ENCODE results near the gene KSR2. TPM values are rescaled to one million over a fixed set of nuclear protein-coding genes. Genes with fewer than 3 reads are reported as not detected.

Gene KSR2
- total RNA-seq, 1 experiment from 2014 or later: 1.3 TPM

- H3K4me3 Mint-ChIP-seq: no peak overlapping the region
- H2BK20ac ChIP-seq (ENCODE audit: low read depth, low read length, poor library complexity, severe bottlenecking): no peak overlapping the region
- H3K4me2 ChIP-seq (ENCODE audit: insufficient read depth, insufficient read length, low read length): no peak overlapping the region
- H2BK5ac ChIP-seq (ENCODE audit: insufficient read length, low read length): no peak overlapping the region
- no peak overlapping the region for H2AFZ ChIP-seq (ENCODE audit: low read length)
- no peak overlapping the region for H3K14ac ChIP-seq (ENCODE audit: insufficient read depth, low read length)
- no peak overlapping the region for H3K23ac ChIP-seq (ENCODE audit: insufficient read length, low read depth, low read length)
- no peak overlapping the region for H2AK5ac ChIP-seq (ENCODE audit: insufficient read length, low read length)
- no peak overlapping the region for H3K9ac ChIP-seq (ENCODE audit: extremely low read depth, insufficient read length, low read length)
- H3K9me3 Mint-ChIP-seq: peaks cover 8 to 10% of the 10 kb centered on the region in 2 experiments
- no peaks in the 10 kb centered on the region for H3K4me1 ChIP-seq (ENCODE audit: insufficient read depth, low read length)
- no peaks in the 10 kb centered on the region for H3K79me1 ChIP-seq (ENCODE audit: insufficient read depth, low read depth, low read length, poor library complexity, severe bottlenecking)
- no peak overlapping the region for H3T11ph ChIP-seq (ENCODE audit: low read length)
- H3K27me3 ChIP-seq (ENCODE audit: insufficient read depth, low read length): no peaks in the 10 kb centered on the region
- no peak overlapping the region for H3K4ac ChIP-seq (ENCODE audit: low read depth, low read length)
- no peaks in the 10 kb centered on the region; the same call in 1 of the 2 replicates for H3K27me3 Mint-ChIP-seq (ENCODE audit: low read depth)
- no peak for TF ChIP-seq CTCF (conservative IDR thresholded peaks at IDR 0.05)
- H4K5ac ChIP-seq (ENCODE audit: insufficient read length, low read depth, low read length): no peak overlapping the region
- no peak overlapping the region for H3K27ac ChIP-seq (ENCODE audit: insufficient read length, low read depth, low read length)
- H3K27ac Mint-ChIP-seq: no peak overlapping the region
- H4K8ac ChIP-seq (replicated peaks; ENCODE audit: insufficient read length, low read depth, low read length): no peak overlapping the region
- no peak overlapping the region for H3K56ac ChIP-seq (ENCODE audit: insufficient read length, low read depth, low read length)
- no peak overlapping the region for H2BK15ac ChIP-seq (ENCODE audit: low read depth, low read length)
- H3K36me3 Mint-ChIP-seq (ENCODE audit: insufficient read depth in 1 of 3, low read depth in 3 of 3): peaks cover 3 to 7% (median 7%) of the 10 kb centered on the region in 3 experiments; a peak in 5 of 7 replicates
- H4K91ac ChIP-seq (ENCODE audit: insufficient read length, low read depth, low read length): no peak overlapping the region
- H3K79me2 ChIP-seq (ENCODE audit: insufficient read depth, low read length): no peaks in the 10 kb centered on the region
- H3K23me2 ChIP-seq (ENCODE audit: insufficient read length, low read depth, low read length, poor library complexity, severe bottlenecking): no peaks in the 10 kb centered on the region
- no peaks in the 10 kb centered on the region for H4K20me1 ChIP-seq (ENCODE audit: control insufficient read depth, insufficient read depth, insufficient read length)
- no peak overlapping the region for H2BK12ac ChIP-seq (ENCODE audit: insufficient read length, low read depth, low read length)
- no CpG with 5 or more reads among the region's 6 CpGs for WGBS (ENCODE audit: extremely low coverage, insufficient read length, low lambda C conversion rate)
- no peaks in the 10 kb centered on the region for H3K9me3 ChIP-seq (ENCODE audit: control insufficient read depth, low read depth, low read length)
- H2BK120ac ChIP-seq (ENCODE audit: low read depth, low read length, poor library complexity, severe bottlenecking): no peak overlapping the region
- H3K18ac ChIP-seq (ENCODE audit: insufficient read length, low read depth, low read length): no peak overlapping the region
- H3K4me1 Mint-ChIP-seq: peaks cover 1 to 9% of the 10 kb centered on the region in 2 experiments
- no peak for DNase-seq
These were observed 272.8 kb downstream of the KSR2 start for GRCh38 chr12:117695956-117696355.

All from H9 (cell line).